ENCODE data around the gene HTR3D. TPM values are rescaled to one million over a fixed set of nuclear protein-coding genes. Genes with fewer than 3 reads are reported as not detected.

The HTR3D gene
- total and polyA plus RNA-seq, 2 of the 13 experiments (the other 11 are each of a cell fraction or from before 2014, with no cell fraction given), result not detected

GRCh38 chr3:183988216-183988790, 43.2 kb upstream of the HTR3D start (continued):
- TF ChIP-seq THAP9 (CRISPR knock-in tag; IDR thresholded peaks at IDR 0.05; ENCODE audit: borderline replicate concordance) (no peak), GLI4 (CRISPR knock-in tag; IDR thresholded peaks at IDR 0.05; ENCODE audit: borderline replicate concordance) (no peak), HCFC1 (IDR thresholded peaks at IDR 0.05; ENCODE audit: low read depth, low read length) (no peak), ZNF615 (CRISPR knock-in tag; IDR thresholded peaks at IDR 0.05; ENCODE audit: borderline replicate concordance) (no peak), MXI1 (IDR thresholded peaks at IDR 0.05; ENCODE audit: borderline replicate concordance, low read depth, low read length) (no peak; the same call in 2 of the 3 replicates), CSRNP1 (CRISPR knock-in tag; IDR thresholded peaks at IDR 0.05) (peak; percentile 70; the same call in 1 of the 2 replicates), CREM (IDR thresholded peaks at IDR 0.05) (peak; percentile 59; the same call in 1 of the 2 replicates), CREM (CRISPR knock-in tag; IDR thresholded peaks at IDR 0.05) (no peak), HDAC6 (IDR thresholded peaks at IDR 0.05; ENCODE audit: low read depth, low read length) (no peak), THAP11 (CRISPR knock-in tag; IDR thresholded peaks at IDR 0.05) (peak; percentile 69), NFKB2 (CRISPR knock-in tag; IDR thresholded peaks at IDR 0.05; ENCODE audit: borderline replicate concordance) (no peak), ZNF513 (CRISPR knock-in tag; conservative IDR thresholded peaks at IDR 0.05) (no peak), HNF4G (IDR thresholded peaks at IDR 0.05; ENCODE audit: borderline replicate concordance, low read depth, low read length) (peak; percentile 93), HNF4G (CRISPR knock-in tag; IDR thresholded peaks at IDR 0.05; ENCODE audit: borderline replicate concordance, low read depth) (peak; percentile 70; the same call in 1 of the 2 replicates), ZNF746 (CRISPR knock-in tag; IDR thresholded peaks at IDR 0.05) (peak; percentile 81; the same call in 1 of the 2 replicates), KLF12 (CRISPR knock-in tag; IDR thresholded peaks at IDR 0.05; ENCODE audit: borderline replicate concordance) (no peak), ZSCAN30 (CRISPR knock-in tag; IDR thresholded peaks at IDR 0.05) (no peak), ZNF10 (CRISPR knock-in tag; IDR thresholded peaks at IDR 0.05; ENCODE audit: borderline replicate concordance, low read depth) (no peak), CEBPB (IDR thresholded peaks at IDR 0.05; ENCODE audit: borderline replicate concordance, low read depth, low read length) (no peak), FOXP1 (IDR thresholded peaks at IDR 0.05) (no peak), FOXP1 (CRISPR knock-in tag; IDR thresholded peaks at IDR 0.05) (no peak), HDAC1 (CRISPR knock-in tag; IDR thresholded peaks at IDR 0.05) (no peak; the same call in 1 of the 2 replicates), ZNF274 (CRISPR knock-in tag; IDR thresholded peaks at IDR 0.05) (no peak; the same call in 1 of the 2 replicates), HES4 (CRISPR knock-in tag; IDR thresholded peaks at IDR 0.05; ENCODE audit: borderline replicate concordance) (no peak), JUNB (CRISPR knock-in tag; IDR thresholded peaks at IDR 0.05; ENCODE audit: borderline replicate concordance) (no peak)

All from HepG2 (cell line).